UCSD-AML1 (cell line): Measurements from ENCODE around the gene ARL6IP4.
"Not testable (repeated sequence)": the region's sequence is repeated elsewhere in the genome, so short reads cannot be mapped to it uniquely, and the experiment has no call there.

Source experiments
- DNase-seq: peaks from one replicate; lab custom pipeline; 2025; ENCODE audit not compliant: unreplicated experiment; lab: John Stamatoyannopoulos, UW

ARL6IP4 gene

DNA sequence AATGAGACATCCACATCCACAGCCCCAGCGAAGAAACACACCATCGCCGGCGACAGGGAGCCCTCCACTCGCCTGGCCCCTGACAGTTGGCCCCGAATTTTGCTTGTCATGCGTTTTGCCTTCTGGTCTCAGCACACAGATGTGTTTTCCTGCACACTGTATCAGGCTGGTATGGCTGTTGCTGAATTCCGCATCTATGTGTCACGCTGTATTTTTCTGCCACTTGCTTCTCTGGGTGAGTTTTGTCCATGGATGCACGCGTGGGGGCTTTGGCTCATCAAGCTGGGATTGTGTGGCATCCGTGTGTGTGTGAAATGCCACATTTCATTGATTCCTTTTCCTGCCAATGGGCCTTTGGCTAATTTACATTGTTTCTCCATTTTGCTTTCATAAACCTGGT lies 26.5 kb downstream of the ARL6IP4 start:
- no peak for DNase-seq

DNA sequence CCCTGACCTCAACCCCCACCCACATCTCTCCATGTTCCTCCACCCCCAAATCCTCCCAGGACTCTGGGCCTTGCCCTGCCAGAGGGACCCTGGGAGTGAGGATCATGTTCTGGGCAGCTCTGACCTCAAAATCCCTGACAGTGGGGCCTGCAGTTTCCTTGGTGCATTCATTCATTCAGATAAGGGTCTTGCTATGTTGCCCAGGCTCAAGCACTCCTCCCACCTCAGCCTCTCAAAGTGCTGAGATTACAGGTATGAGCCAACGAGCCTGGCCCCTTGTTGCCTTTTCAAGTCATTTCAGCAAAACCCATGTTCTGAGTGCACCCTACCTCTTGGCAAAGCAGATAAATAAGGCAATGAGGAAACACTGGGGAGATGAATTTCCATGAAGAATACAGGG lies 29.6 kb downstream of the ARL6IP4 start:
- no peak for DNase-seq

DNA sequence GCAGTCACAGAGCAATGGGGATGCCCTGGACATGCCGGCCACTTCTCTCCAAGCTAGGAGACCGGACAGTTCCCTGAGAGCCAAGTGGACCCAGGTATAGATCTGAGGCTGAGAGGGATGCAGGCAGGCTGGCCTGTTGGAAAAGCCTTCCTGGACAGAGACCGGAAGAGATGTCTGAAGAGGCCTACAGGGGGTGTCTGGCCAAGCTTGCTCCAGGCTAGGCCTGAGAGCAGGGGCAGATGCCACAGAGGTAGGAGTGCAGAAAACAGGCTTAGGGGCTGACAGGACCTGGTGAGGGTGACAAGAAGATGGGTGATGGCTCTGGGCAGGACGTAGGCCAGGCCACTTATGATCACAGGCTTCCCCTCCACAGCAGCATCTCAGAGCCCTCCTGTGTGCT lies 30.2 kb downstream of the ARL6IP4 start:
- no peak for DNase-seq

DNA sequence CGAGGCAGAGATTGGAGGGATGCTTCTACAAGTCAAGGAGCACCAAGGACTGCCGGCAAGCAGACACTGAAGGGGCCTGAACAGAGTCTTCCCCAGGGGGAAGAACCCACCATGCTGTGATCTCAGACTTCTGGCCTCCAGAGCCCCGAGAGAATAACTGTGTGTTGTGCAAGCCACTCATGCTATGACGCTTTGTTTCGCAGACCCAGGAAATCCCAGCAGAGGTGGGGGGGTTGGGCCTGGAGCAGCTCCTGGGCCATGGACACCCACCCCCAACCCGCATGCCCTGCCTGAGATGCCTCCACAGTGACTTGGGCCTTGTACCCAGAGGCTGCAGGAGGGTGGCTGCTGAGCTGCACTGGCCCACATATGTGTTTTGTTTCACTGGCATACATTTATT lies 31.2 kb downstream of the ARL6IP4 start:
- DNase-seq: no peak

DNA sequence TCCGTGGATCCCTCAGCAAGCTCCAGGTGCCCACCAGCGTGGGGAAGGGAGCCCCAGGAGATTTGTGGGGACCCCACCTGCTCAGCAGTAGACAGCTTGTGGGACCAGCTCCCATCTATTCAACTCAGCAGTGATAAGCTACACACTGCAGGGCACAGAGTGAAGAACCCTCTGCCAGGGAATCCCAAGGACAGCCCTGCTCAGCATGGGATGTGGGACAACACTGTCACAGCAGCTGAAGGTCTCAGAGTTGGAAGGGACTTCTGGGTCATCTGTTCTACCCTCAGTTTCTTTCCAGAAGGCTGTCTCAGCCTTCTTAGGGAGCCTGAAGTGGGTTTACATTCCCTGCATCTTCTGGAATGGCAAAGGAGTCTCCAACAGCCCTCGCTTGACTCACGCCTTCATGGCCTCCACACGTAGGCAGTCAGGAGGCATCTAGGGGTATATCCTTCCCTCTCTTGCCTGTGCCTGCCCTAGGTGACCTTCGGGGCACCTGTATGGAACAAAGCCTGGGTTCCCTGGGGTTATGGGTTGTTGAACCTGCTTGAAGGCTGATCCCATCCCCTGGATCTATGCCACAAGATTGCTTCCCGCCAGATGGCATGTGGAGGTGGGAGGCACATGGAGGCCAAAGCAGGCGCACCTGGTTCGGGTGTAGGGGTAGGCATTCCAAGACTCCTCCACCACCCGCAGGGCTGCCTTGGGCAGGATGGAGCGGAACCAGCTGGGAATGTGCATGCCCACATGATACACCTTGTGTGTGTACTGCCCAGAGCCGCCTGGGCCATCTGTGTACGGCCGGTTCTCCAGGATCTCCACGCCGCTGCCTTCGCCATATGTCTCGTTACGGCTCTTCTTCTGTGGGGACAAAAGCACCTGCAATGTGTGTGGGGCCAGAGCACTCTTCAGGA lies 33.0 kb downstream of the ARL6IP4 start:
- DNase-seq: no peak

DNA sequence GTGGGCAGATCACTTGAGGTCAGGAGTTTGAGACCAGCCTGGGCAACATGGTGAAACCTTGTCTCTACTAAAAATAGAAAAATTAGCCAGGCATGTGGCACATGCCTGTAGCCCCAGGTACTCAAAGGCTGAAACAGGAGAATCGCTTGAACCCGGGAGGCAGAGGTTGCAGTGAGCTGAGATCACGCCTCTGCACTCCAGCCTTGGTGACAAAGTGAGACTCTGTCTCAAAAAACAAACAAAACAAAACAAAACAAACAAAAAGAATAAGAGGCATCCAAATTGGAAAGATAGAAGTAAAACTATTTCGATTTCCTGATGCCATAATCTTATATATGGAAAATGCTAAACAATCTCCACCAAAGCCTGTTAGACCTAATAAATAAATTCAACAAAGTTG lies 34.0 kb downstream of the ARL6IP4 start:
- DNase-seq: not testable (repeated sequence)

DNA sequence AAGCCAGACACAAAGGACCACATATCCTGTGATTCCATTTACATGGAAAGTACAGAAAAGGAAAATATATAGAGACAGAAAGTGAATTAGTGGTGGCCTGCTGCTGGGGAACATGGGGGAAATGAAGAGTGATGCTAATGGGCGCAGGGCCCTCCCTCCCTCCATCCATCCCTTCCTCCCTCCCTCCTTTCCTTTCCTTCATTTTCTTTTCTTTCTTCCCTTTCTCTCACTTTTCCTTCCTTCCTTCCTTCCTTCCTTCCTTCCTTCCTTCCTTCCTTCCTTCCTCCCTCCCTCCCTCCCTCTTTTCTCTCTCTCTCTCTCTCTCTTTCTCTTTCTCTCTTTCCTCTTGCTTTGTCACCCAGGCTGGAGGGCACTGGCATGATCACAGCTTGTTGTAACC lies 37.3 kb downstream of the ARL6IP4 start:
- DNase-seq: no peak

DNA sequence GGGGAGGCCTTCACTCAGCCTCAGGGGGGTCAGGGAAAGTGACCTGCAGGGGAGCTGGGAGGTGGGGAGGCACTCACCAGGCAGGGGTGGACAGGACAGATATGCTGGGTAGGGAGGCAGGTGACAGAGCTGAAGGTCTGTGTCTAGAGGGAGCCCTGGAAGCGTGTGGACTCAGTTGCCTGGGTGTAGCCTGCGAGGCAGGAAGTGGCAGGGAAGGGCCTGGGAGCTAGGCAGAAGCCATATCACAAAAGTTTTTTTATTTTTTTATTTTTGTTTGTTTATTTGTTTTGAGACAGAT lies 39.3 kb downstream of the ARL6IP4 start:
- DNase-seq: no peak

DNA sequence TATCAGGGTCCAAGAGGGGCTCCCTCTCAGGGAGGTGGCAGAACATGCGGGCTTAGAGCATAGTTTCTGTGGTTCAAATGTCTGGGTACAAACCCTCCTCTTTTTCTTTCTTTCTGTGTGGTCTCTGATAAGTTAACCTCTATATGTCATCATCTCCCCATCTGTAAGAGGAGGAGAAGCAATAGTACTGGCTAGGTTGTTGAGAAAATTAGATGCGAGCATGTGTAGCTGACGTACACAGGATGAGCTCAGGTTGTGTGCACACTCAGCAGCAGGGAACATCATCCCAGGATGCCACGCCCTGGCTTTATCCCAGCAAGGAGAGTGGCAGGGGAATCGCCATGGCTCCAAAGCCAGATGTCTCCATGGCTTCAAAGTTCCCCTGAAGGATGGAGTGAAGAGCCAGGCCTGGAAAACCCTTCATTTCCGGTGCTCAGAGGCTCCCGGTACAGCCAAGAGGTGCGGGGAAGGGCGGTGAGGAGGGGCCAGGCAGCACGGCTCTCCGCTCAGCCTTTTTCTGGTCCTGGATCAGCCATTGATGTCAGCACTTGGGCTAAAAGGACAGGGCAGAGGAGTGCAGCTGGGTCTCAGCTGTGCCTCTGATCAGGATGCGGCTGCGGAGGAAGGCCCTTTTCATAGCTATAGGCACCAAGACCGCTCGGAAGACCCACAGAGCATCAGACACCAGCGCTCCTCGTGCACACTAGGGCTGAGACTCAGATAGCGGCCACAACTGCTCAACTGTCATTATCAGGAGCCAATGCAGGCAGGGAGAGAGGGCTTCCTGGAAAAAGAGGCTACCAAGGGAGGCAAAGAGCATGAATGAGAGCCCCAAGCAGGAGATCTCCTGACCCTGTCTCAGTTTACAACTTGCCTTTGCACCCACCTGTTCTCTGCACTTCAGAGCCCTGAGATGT lies 41.5 kb downstream of the ARL6IP4 start:
- DNase-seq: no peak

DNA sequence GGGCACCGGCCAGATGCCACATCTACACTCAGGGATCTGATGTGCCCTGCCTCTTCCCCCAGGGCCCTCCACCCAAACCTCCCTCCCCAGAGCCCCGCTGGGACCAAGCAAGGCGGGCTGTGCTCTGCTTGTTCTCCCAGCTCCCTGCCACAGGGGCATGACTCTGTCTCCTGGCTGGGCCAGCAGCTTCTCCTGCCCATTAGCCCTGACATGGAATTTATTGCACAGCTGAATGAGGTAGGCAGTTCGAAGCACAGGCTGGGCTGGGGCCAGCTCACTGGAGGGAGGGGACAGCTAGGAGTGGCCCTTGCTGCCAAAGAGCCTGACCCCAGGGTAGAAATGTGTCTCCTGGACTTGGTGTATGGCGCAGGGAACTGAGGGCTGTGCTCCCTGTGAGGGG lies 42.4 kb downstream of the ARL6IP4 start:
- no peak for DNase-seq

DNA sequence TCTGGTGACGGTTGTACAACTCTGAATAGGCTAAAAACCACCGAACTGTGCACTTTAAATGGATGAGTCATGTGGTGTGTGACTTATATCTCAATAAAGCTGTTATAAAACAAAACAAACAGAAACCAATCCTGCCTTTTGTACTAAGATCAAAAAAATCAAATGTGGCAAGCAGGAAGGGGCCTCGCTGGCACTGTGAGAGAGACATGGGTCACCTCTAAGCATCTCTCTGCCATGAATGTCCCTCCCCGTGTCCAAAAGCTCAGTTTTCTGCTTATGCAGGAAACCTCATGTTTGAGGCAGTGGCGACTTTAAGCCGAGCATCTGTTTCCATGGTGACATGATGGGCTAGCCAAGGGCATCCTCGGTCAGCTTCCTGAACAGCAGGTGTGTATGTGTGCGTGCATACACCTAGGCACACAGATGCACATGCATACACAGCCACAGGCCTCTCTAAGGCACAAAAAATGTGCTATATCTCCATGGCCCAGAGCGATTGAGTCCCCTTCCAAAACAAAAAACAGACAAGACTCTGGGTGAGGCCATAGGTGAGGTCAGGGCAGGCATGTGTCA lies 44.4 kb downstream of the ARL6IP4 start:
- no peak for DNase-seq

DNA sequence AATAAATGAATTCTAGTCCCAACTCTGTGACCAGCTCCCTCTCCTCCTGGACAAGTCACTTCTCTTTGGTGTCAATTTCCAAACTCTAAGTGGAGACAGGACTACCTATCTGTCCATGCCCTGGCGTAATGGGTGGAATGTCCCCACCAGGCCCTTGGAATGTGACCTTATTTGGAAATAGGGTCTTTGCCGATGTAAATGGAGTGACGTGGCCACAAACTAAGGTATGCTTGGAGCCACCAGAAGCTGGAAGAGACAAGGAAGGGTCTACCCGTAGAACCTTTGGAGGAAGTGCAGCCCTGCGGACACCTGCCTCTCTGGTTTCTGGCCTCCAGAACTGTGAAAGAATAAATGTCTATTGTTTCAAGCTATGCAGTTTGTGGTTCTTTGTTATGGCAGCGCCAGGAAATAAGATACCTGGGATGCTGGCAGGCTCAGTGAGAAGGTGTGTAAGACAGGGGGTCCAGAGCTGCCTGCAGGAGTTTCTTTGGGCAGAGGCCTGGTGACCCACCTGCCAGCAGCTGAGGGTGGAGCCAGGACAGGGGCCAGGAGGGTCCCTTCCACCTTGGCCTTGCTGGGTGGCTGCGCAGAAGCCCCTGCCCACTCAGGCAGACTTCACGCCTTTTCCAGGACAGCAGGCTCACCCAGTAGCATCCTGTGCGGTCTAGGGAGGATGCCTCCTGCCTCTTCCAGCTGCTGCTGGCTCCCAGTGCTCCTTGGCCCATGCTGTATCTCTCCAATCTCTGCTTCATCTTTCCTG lies 45.8 kb downstream of the ARL6IP4 start:
- DNase-seq: no peak

DNA sequence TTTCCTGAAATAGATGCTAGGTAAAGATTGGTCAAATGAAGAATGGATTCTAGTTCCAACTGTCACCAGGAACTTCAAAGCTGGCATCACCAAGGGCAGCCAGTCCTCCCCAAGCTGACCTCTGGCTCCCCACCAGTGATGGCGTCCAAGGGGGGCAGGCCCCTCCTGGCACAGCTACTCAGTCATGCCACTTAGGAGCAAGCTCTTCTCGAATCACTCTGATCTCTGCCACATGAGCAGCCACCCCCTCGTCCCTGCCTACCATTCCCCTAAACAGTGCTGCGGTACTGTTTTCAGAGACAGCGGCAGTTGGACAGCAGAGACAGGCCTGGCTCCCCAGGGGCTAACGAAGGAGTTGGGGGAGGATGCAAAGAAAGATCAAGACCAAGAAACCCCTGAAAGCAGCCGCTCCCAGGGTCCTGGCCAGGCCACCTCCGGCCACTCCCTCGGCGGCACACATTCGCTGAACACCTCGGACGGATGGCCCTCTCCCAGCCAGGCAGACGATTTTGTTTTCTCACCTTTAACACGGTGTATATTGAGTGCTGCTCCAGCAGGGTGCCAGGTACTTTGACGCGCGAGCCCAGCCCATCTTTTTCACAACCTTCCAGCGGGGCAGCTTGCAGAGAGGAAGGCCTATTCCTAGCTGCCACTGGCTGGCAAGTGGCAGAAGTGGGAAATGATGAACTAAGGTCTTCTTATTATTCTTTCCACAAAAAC lies 47.4 kb downstream of the ARL6IP4 start:
- DNase-seq: no peak

DNA sequence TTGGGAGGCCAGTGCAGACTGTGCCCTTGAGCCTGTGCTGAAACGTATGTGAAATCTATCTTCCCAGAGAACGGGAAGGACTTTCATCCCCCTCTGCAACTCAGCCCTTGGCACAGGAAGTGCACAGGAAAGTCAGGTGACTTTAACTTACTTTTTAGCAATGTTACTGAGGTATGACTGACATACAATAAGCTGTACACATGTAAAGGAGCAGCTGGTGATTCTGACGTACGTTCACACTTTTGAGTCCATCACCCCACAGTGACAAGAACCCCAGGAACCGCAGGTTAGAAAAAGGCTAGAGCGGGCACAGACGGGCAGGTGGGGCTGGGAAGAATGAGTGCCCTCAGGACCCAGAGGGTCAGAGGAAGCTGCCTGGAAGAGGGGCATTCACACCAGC lies 48.0 kb downstream of the ARL6IP4 start:
- no peak for DNase-seq

DNA sequence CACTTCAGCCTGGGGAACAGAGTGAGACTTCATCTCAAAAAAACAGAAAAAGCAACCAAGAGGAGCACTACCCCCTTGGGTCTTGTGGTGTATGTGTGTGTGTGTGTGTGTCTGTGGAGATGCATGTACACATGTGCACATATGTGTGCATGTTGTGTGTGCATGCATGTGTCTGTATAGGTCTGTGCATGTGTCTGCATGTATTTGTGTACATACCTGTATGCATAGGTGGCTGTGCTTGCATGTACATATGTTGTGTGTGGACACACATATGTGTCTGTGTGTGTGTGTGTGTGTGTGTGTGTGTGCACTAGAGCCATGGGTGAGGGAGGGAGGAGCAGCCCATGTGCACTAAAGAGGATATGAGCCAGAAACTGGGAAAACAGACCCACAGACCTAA lies 49.1 kb downstream of the ARL6IP4 start:
- DNase-seq: no peak

DNA sequence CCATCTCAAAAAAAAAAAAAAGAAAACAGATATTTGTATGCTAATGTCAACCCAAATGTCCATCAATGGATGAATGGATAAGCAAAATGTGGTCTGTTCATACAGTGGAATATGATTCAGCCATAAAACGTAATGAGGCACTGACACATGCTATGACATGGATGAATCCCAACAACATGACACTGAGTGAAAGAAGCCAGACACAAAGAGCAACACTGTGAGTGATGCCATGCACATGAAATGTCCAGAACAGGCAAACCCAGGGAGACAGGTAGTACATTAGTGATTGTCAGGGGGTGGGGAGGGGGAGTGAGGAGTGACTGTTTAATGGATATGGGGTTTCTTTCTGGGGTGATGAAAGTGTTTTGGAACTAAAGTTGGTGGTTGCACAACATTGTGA lies 50.2 kb downstream of the ARL6IP4 start:
- DNase-seq: no peak

DNA sequence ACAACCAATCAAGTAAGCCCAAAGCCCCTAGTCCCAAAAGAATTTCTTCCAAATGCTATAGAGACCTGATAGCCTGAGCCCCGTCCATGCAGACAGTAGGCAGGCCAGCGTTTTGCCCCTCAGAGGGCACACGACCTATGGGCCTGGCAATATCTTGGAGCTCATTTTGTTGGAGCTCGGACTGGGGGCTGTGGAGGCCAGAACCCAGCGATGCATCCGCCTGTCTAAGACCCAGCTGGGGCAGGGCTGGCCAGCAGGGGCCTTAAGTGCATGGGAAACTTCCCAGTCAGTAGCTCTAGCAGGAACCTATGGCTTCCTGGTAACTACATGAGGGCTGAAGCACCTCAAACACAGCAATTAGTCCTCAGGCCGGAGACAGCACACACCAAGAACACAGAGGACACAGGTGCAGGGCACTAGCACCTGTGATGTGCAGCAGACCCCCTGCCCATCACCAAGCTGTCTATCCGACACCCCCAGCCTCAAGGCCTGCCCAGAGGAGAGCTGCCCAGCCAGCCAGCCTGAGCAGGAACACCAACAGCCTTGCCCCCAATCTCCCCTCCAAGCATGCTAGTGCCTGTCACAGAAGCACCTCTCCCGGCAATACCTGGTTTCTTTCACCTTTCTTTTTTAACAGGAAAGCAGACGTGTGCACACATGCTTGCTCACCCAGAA lies 50.8 kb downstream of the ARL6IP4 start:
- no peak for DNase-seq
